GM18505 (cell line): ENCODE measurements around the gene ZNF764.
"Not testable (repeated sequence)": the region's sequence is repeated elsewhere in the genome, so short reads cannot be mapped to it uniquely, and the experiment has no call there.

Source experiments
- ATAC-seq: cut with Tn5 transposase; IDR thresholded peaks from one replicate; pipeline ENCODE4 v1.9.1; 2021; ENCODE audit not compliant: unreplicated experiment
- POLR2A ChIP-seq: IDR thresholded peaks from 4 replicates; pipeline ENCODE4 v1.6.1; 2011; ENCODE audit warnings: borderline replicate concordance; ENCODE audit not compliant: insufficient read depth, insufficient read length; ENCODE audit errors: extremely low read depth

Gene ZNF764

GRCh38 chr16:30557957-30558788 is at the start of gene ZNF764:
ZNF764 (minus strand) TSS chr16:30558374; CDS start chr16:30558182, 192 bp downstream.
- peak; percentile 89 for ATAC-seq
- TF ChIP-seq POLR2A, result peak; percentile 80

- TF ChIP-seq POLR2A, result no peak
- ATAC-seq, result no peak
Observed at GRCh38 chr16:30606004-30606403, 47.8 kb upstream of the ZNF764 start.

- no peak for TF ChIP-seq POLR2A
Observed at GRCh38 chr16:30605158-30605557, 47.0 kb upstream of the ZNF764 start.

GRCh38 chr16:30604316-30604947 is 46.3 kb upstream of the ZNF764 start:
- no peak for TF ChIP-seq POLR2A
- no peak for ATAC-seq

More at GRCh38 chr16:30605158-30605557, 47.0 kb upstream of the ZNF764 start:
- no peak for ATAC-seq

- no peak for TF ChIP-seq POLR2A
- no peak for ATAC-seq
Observed at GRCh38 chr16:30603945-30604315, 45.8 kb upstream of the ZNF764 start.

GRCh38 chr16:30602616-30603277 is 44.6 kb upstream of the ZNF764 start:
- ATAC-seq, result no peak

GRCh38 chr16:30601966-30602365 is 43.8 kb upstream of the ZNF764 start:
- no peak for ATAC-seq
- no peak for TF ChIP-seq POLR2A

More at GRCh38 chr16:30602616-30603277, 44.6 kb upstream of the ZNF764 start:
- TF ChIP-seq POLR2A, result no peak

- TF ChIP-seq POLR2A, result no peak
- no peak for ATAC-seq
Observed at GRCh38 chr16:30600929-30601328, 42.8 kb upstream of the ZNF764 start.

- no peak for TF ChIP-seq POLR2A
- ATAC-seq, result no peak
Observed at GRCh38 chr16:30600215-30600614, 42.0 kb upstream of the ZNF764 start.

GRCh38 chr16:30592871-30593270 is 34.7 kb upstream of the ZNF764 start:
- ATAC-seq, result no peak

GRCh38 chr16:30590869-30591268 is 32.7 kb upstream of the ZNF764 start:
- ATAC-seq, result not testable (repeated sequence)

More at GRCh38 chr16:30592871-30593270, 34.7 kb upstream of the ZNF764 start:
- no peak for TF ChIP-seq POLR2A

GRCh38 chr16:30589582-30589981 is 31.4 kb upstream of the ZNF764 start:
- ATAC-seq, result not testable (repeated sequence)

GRCh38 chr16:30588651-30589050 is 30.5 kb upstream of the ZNF764 start:
- no peak for ATAC-seq
- no peak for TF ChIP-seq POLR2A
